Bronchial epithelial cell (primary cell): ENCODE data around the gene TMEM33. TPM values are rescaled to one million over a fixed set of nuclear protein-coding genes. Genes with fewer than 3 reads are reported as not detected.
A peak's percentile ranks its signal among the peaks of the same experiment; 100 is the strongest.
"Not testable (repeated sequence)": the region's sequence is repeated elsewhere in the genome, so short reads cannot be mapped to it uniquely, and the experiment has no call there.

ENCODE experiments used
- DNase-seq: peaks from one replicate; pipeline ENCODE4 v3.0.0-alpha.2; 2010; ENCODE audit warnings: low read depth
- FAIRE-seq: peaks from 2 replicates; lab custom pipeline; 2011; peaks lifted over from hg19 to GRCh38; lab: Jason Lieb, UNC
- H3K27me3 ChIP-seq: 2 replicates; pipeline ENCODE4 v1.5.1; 2011; ENCODE audit warnings: low read length; ENCODE audit not compliant: control insufficient read depth, insufficient read depth
- H3K36me3 ChIP-seq: 2 replicates; pipeline ENCODE4 v1.5.1; 2011; ENCODE audit warnings: low read length; ENCODE audit not compliant: control insufficient read depth, insufficient read depth
- H3K4me3 ChIP-seq: 2 replicates; pipeline ENCODE4 v1.5.1; 2011; ENCODE audit warnings: mild to moderate bottlenecking, low read depth, low read length, control low read depth
- total RNA-seq: library from RNA; depleted of rRNA; stranded (reverse); fragments of >200 nt; gene quantifications from 2 replicates; pipeline ENCODE4 v1.2.1, GENCODE V29; 2014
- TF ChIP-seq, protein P1 (sequence below): IDR thresholded peaks from 2 replicates; pipeline ENCODE4 v1.5.1; 2011; ENCODE audit warnings: mild to moderate bottlenecking, moderate library complexity, low read length, control low read depth, inconsistent platforms; ENCODE audit not compliant: insufficient read depth, severe bottlenecking

Gene TMEM33
- total RNA-seq, 1 donor from 2014 or later = 106 TPM

DNA sequence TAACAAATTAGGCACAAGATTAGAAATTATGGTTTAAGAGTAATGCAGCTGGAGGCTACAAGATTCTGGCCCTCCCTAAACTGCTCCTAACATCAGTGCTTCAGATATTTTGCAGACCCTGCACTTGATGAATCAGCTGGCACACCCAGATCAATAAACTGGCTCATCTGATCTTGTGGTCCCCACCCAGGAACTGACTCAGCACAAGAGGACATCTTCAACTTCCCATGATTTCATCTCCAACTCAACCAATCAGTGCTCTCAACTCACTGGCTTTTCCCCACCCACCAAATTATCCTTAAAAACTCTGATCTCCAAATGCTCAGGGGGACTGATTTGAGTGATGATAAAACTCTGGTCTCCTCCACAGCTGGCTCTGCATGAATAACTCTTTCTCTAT, 21.7 kb upstream of the TMEM33 start:
- DNase-seq (peak; percentile 33), FAIRE-seq (no peak)
- no peaks in the 10 kb centered on the region for H3K27me3 ChIP-seq
- H3K36me3 ChIP-seq = no peaks in the 10 kb centered on the region
- H3K4me3 ChIP-seq = no peak overlapping the region
- TF ChIP-seq, protein P1, sequence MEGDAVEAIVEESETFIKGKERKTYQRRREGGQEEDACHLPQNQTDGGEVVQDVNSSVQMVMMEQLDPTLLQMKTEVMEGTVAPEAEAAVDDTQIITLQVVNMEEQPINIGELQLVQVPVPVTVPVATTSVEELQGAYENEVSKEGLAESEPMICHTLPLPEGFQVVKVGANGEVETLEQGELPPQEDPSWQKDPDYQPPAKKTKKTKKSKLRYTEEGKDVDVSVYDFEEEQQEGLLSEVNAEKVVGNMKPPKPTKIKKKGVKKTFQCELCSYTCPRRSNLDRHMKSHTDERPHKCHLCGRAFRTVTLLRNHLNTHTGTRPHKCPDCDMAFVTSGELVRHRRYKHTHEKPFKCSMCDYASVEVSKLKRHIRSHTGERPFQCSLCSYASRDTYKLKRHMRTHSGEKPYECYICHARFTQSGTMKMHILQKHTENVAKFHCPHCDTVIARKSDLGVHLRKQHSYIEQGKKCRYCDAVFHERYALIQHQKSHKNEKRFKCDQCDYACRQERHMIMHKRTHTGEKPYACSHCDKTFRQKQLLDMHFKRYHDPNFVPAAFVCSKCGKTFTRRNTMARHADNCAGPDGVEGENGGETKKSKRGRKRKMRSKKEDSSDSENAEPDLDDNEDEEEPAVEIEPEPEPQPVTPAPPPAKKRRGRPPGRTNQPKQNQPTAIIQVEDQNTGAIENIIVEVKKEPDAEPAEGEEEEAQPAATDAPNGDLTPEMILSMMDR = no peak

DNA sequence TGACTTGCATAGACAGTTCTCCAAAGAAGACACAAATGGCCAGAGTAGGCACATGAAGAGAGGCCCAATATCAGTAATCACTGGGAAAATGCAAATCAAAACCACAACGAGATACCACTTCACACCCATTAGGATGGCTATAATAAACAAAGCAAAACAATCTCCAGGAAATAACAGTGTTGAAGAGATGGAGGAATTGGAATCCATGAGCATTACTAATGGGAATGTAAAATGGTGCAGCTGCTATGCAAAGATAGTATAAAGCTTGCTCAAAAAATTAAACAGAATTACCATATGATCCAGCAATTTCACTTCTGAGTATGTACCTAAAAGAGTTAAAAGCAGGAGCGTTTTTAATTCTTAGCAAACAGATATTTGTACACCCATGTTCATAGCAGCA, 17.0 kb upstream of the TMEM33 start:
- no peak for FAIRE-seq
- H3K36me3 ChIP-seq = no peaks in the 10 kb centered on the region
- no peak overlapping the region for H3K4me3 ChIP-seq
- DNase-seq = no peak
- no peaks in the 10 kb centered on the region for H3K27me3 ChIP-seq
- TF ChIP-seq, protein P1 = no peak

DNA sequence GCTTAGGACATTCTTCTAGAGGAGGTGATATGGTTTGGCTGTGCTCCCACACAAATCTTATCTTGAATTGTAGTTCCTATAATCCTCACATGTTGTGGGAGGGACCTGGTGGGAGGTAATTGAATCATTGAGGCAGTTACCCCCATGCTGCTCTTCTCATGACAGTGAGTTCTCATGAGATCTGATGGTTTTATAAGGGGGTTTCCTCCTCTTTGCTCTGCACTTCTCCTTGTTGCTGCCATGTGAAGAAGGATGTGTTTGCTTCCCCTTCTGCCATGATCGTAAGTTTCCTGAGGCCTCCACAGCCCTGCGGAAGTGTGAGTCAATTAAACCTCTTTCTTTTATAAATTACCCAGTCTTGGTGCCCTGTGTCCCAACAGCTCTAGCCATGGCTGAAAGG, 14.8 kb upstream of the TMEM33 start:
- not testable (repeated sequence) for H3K27me3 ChIP-seq, H3K4me3 ChIP-seq, DNase-seq, FAIRE-seq, H3K36me3 ChIP-seq

DNA sequence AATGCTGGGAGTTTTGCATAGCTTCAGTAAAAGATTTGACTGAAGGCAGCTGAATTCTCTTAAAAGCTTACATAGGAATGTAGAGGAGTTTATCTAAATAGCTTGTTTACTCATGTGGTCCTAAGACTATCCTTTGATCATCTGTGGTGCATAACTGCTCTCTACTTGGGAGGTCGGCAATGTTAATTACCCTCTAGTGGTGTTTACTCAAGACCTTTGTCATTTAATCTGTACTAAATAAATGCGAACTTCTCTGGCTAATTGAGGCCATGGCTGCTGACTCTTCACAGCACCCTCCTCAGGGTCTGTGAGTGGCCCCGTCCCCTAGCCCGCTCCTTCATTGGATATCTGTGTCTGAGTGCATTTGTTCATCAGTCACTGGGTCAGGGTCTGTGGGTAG, 13.8 kb upstream of the TMEM33 start:
- Histone ChIP-seq H3K36me3 (no peaks in the 10 kb centered on the region), H3K4me3 (no peak overlapping the region), H3K27me3 (no peaks in the 10 kb centered on the region)
- DNase-seq = no peak
- TF ChIP-seq, protein P1 = no peak
- FAIRE-seq = no peak

DNA sequence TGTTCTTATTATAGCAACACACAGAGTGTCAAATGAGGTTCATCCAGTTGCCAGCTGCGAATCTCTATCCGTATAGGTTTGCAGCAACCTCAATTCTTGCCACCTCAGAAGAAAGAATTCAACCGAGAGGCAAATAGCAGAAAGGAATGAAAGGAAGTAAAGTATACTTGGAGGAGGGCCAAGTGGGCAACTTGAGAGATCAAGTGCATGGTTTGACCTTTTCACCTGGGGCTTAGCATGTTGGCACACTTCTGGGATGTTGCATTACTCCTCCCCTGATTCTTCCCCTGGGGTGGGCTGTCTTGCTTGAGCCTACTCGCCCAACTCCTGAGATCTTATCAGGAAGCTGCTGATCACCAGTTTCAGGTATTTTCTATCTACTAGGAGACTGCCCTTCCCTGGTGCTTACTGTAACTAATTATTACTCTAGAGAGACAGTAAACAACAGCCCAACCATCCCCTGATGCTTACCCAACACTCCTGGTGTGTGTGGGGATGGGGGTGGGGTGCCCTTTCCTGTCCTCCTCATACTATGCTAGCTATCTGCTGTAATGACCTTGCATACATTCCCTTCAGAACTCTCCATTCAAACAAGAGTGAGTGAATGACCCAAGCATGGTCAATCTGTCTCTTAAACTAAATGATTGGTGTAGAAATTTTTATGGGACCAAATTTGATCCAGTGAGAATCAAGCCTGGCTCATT, 7.3 kb upstream of the TMEM33 start:
- no peak for DNase-seq
- TF ChIP-seq, protein P1 = no peak

DNA sequence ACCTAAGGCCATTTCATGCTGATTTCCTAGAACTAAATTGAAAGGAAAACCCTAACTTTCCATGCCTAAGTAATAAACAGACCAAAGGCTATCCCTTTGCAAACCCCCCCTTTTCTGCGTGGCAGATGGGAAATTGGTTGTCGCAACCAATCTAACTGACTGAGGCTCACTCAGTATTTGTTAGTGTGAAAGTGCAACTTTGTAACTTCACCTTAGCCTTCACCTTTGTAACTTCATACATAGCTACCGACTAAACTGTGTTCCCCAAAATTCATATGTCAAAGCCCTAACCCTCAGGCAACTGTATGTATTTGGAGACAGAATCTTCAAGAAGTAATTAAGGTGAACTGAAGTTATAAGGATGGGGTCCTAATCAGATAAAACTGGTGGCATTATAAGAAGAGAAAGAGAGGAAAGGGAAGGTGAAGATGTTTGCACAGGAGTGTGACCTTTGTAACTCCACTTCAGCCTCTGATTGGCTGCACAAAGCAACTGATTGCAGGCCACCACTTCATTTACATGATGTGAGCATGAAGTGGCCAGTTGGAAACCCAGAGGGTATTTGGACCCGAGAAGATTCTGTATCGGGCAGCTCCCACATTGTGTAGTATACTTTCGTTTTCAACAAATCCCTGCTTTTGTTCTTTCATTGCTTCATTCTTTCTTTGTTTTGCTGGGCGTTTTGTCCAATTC, 4.9 kb upstream of the TMEM33 start:
- Histone ChIP-seq H3K36me3 (no peaks in the 10 kb centered on the region), H3K4me3 (no peak overlapping the region), H3K27me3 (no peaks in the 10 kb centered on the region)
- no peak for DNase-seq
- FAIRE-seq = no peak
- TF ChIP-seq, protein P1 = no peak

More for the DNA sequence above, 7.3 kb upstream of the TMEM33 start:
- Histone ChIP-seq H3K36me3 (no peaks in the 10 kb centered on the region), H3K27me3 (no peaks in the 10 kb centered on the region), H3K4me3 (no peak overlapping the region)
- no peak for FAIRE-seq
